ENCODE data around the gene ASB8.

GRCh38 chr12:48151103-48151771 lies 6.1 kb downstream of the ASB8 start:
- TF ChIP-seq CTCF (IDR thresholded peaks at IDR 0.05) (no peak), POLR2A (IDR thresholded peaks at IDR 0.05) (no peak)

All from right lobe of liver (tissue), 4 donors.